C4-2B (cell line): ENCODE measurements around the gene CDC20B.
A peak's percentile ranks its signal among the peaks of the same experiment; 100 is the strongest.

Experiments used
- H3K27ac ChIP-seq: fragments of 450-650 bp; 2 replicates; pipeline ENCODE4 v1.5.1; 2017
- CTCF ChIP-seq: fragments of 450-650 bp; conservative IDR thresholded peaks from 2 replicates; pipeline ENCODE4 v1.5.1; 2017; ENCODE audit warnings: mild to moderate bottlenecking
- ZFX ChIP-seq: fragments of 450-650 bp; IDR thresholded peaks from 2 replicates; pipeline ENCODE4 v1.6.1; 2017

The CDC20B gene

GRCh38 chr5:55205001-55205400 lies 32.0 kb upstream of the CDC20B start:
- TF ChIP-seq ZFX (no peak), CTCF (no peak)
- no peak overlapping the region for H3K27ac ChIP-seq

- TF ChIP-seq CTCF (no peak), ZFX (no peak)
- no peak overlapping the region for H3K27ac ChIP-seq
These were observed 18.2 kb upstream of the CDC20B start for GRCh38 chr5:55191165-55191564.

DNA sequence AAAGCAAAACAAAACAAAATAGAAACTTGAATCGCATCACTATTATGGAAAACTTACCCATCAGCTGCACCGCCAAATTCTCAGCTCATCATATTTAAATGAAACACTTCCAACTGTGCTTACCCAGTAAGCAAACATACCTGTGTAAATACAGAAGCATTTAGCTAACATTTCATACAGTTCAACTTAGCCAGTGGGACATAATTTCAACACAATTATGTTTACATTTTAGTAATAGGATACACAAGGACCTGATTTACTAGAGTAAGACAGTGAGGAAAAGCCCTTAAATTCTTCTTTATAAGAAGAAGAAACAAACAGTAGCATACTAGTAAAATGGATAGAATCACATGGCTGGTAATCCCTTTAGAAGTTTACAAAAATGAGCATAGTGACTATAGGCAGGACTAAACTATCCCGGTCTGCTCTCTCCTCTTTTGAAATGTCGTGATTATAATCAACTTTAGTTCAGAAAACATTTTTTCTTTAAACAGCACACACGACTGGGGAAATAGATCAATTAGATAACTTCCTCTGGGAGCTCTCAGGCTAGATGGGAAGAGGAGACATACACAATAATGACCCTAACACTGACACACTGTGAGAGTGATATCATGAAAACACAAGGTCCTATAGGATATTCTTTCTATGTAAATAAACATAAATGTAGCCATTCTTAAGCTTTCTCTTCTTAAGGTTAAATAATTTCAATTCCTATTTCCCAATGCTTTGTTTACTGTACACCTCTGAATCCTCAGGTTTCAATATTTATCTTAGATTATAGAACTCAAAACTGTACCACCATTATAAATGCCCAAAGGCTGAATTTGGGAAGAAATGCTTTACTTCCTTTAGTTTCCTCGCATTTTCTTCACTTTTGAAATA lies 15.9 kb upstream of the CDC20B start:
- no peak overlapping the region for H3K27ac ChIP-seq
- TF ChIP-seq CTCF (no peak), ZFX (no peak)

DNA sequence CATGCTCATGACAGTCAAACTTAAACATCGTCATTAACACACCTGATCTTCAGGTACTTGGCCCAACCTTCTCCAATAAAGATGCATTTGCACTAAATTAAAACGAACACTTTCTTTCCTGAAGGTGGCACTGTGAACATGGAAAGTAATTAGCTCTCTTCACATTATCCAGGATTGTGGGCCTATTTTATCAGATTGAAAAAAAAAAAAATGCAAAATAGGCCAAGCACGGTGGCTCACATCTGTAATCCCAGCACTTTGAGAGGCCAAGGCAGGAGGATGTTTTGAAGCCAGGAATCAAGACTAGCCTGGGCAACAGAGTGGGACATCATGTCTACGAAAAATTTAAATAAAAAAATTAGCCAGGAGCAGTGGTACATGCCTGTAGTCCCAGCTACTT lies 14.4 kb upstream of the CDC20B start:
- TF ChIP-seq ZFX (no peak), CTCF (peak; percentile 77)
- H3K27ac ChIP-seq = no peak overlapping the region

- H3K27ac ChIP-seq = no peak overlapping the region
- TF ChIP-seq ZFX (no peak), CTCF (no peak)
These were observed 7.0 kb upstream of the CDC20B start for GRCh38 chr5:55180016-55180415.

DNA sequence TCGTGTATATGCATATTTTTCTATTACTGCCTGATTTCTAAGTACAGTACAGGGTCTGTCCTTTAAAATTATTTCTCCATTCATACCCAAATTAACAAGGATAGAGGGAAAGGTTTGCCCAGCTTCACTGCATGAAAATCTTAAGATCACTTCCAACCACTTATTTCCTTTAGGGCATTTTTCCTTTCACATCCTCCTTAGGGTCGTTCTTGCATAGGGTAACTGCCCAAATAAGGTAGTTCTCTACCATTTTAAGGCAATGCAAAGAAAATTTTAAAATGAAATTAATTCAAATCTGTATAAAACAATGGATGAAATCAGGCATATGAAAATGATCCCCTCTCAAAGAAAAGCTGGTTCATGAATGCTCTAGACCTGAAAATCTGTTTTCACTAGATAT lies 4.1 kb upstream of the CDC20B start:
- no peak overlapping the region for H3K27ac ChIP-seq
- TF ChIP-seq ZFX = no peak
- no peak for TF ChIP-seq CTCF

- no peak overlapping the region for H3K27ac ChIP-seq
- TF ChIP-seq ZFX = no peak
- no peak; the same call in 1 of the 2 replicates for TF ChIP-seq CTCF
These were observed 3.3 kb upstream of the CDC20B start for GRCh38 chr5:55176176-55176818.
